Caco-2 (cell line): ENCODE data around the gene BLOC1S1. TPM values are rescaled to one million over a fixed set of nuclear protein-coding genes. Genes with fewer than 3 reads are reported as not detected.

Source experiments
- BruUV-seq: library from RNA; stranded (reverse); fragments of 400-500 nt; replicated peaks from 2 replicates; lab custom pipeline; 2021; lab: Mats Ljungman, UMichigan
- CTCF ChIA-PET: fragments of 300-600 bp; sonication (Branson Sonifier 250); formaldehyde crosslinking; loops from one replicate; lab custom pipeline; 2022; ENCODE audit warnings: antibody characterized with exemption; lab: Charles Lee
- POLR2A ChIA-PET: fragments of 300-600 bp; sonication (Branson Sonifier 250); formaldehyde crosslinking; loops from one replicate; lab custom pipeline; 2022; ENCODE audit warnings: antibody characterized with exemption; lab: Charles Lee
- DNase-seq, 2 experiments: peaks; one replicate each; pipeline versions ENCODE4 v3.0.0 to v3.0.0-alpha.2; 2020 to 2022
- H3K27me3 ChIP-seq: replicated peaks from 2 replicates; pipeline ENCODE4 v1.6.0; 2011; ENCODE audit warnings: low read length; ENCODE audit not compliant: control insufficient read depth, insufficient read depth
- H3K36me3 ChIP-seq: 2 replicates; pipeline ENCODE4 v1.5.1; 2011; ENCODE audit warnings: low read length; ENCODE audit not compliant: control insufficient read depth, insufficient read depth
- H3K4me1 ChIP-seq: fragments of 250-450 bp; sonication (Bioruptor Pico); 2 replicates; pipeline ENCODE4 v1.5.1; 2020; ENCODE audit warnings: mild to moderate bottlenecking
- H3K4me3 ChIP-seq: 2 replicates; pipeline ENCODE4 v1.5.1; 2011; ENCODE audit warnings: low read depth, mild to moderate bottlenecking, control low read depth, low read length
- H3K9me3 ChIP-seq: fragments of 250-450 bp; sonication (Bioruptor Pico); 2 replicates; pipeline ENCODE4 v1.5.1; 2020; ENCODE audit warnings: mild to moderate bottlenecking, moderate library complexity
- H3K27ac Mint-ChIP-seq: one replicate; pipeline ENCODE4 v1.8.0; 2022; ENCODE audit warnings: mixed read lengths; ENCODE audit not compliant: unreplicated experiment
- H3K27me3 Mint-ChIP-seq: one replicate; pipeline ENCODE4 v1.8.0; 2022; ENCODE audit warnings: mixed read lengths; ENCODE audit not compliant: insufficient read depth, unreplicated experiment
- H3K36me3 Mint-ChIP-seq: one replicate; pipeline ENCODE4 v1.8.0; 2022; ENCODE audit warnings: mild to moderate bottlenecking, mixed read lengths; ENCODE audit not compliant: insufficient read depth, unreplicated experiment
- H3K4me1 Mint-ChIP-seq: one replicate; pipeline ENCODE4 v1.8.0; 2022; ENCODE audit warnings: low read depth, mixed read lengths; ENCODE audit not compliant: unreplicated experiment
- H3K4me3 Mint-ChIP-seq: one replicate; pipeline ENCODE4 v1.8.0; 2022; ENCODE audit warnings: mild to moderate bottlenecking, moderate library complexity, mixed read lengths; ENCODE audit not compliant: unreplicated experiment
- H3K9me3 Mint-ChIP-seq: one replicate; pipeline ENCODE4 v1.8.0; 2022; ENCODE audit warnings: mixed read lengths; ENCODE audit not compliant: unreplicated experiment
- intact Hi-C: fragments of 100-400 bp; cut with micrococcal nuclease; formaldehyde crosslinking; loops from one replicate; pipeline ENCODE4 v1.10.0; 2022; ENCODE audit not compliant: unreplicated experiment
- total RNA-seq: library from RNA; stranded (reverse); gene quantifications from 2 replicates; pipeline ENCODE4 v1.2.3, GENCODE V29; 2022
- TF ChIP-seq, protein P1 (sequence below), 2 experiments: fragments of 200-600 bp in 1 of 2; IDR thresholded peaks; 1 replicate in 1 of 2; 2 replicates in 1 of 2; pipeline versions ENCODE4 v1.5.1 to v1.8.0; 2011 to 2022; ENCODE audit warnings: antibody characterized with exemption in 1 of 2, control low read depth in 1 of 2, inconsistent platforms in 1 of 2, low read depth in 1 of 2, low read length in 1 of 2, mild to moderate bottlenecking in 1 of 2, moderate library complexity in 1 of 2; ENCODE audit not compliant: insufficient read depth in 1 of 2, severe bottlenecking in 1 of 2, unreplicated experiment in 1 of 2

BLOC1S1 gene
- total RNA-seq, 1 experiment from 2014 or later, result 73.7 TPM

DNA sequence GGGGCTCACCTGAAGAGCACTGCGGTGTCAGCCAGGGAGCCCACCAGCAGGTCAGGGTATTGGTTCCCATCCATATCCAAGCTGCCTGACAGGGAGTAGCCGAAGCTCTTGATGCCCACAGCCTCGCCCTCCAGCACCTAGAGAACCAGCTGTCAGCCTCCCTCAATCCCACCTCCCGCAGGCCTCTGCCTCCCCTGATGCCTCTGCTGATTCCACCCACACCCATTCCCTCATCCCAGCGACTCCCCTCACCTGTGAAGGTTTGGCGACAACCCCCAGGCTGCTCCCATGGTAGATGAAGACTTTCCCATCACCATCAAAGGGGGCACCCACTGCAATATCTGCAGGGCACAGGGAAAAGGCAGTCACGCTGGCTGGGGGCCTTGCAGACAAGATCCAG is 18.2 kb upstream of the BLOC1S1 start:
- Histone ChIP-seq H3K4me1 (no peaks in the 10 kb centered on the region), H3K27me3 (no peaks in the 10 kb centered on the region), H3K36me3 (no peaks in the 10 kb centered on the region), H3K9me3 (no peaks in the 10 kb centered on the region), H3K4me3 (no peak overlapping the region)
- Mint-ChIP-seq H3K4me3 (no peak overlapping the region), H3K27me3 (no peaks in the 10 kb centered on the region), H3K36me3 (no peaks in the 10 kb centered on the region), H3K27ac (no peak overlapping the region), H3K4me1 (peaks cover 10% of the 10 kb centered on the region), H3K9me3 (no peaks in the 10 kb centered on the region)
- TF ChIP-seq, protein P1, sequence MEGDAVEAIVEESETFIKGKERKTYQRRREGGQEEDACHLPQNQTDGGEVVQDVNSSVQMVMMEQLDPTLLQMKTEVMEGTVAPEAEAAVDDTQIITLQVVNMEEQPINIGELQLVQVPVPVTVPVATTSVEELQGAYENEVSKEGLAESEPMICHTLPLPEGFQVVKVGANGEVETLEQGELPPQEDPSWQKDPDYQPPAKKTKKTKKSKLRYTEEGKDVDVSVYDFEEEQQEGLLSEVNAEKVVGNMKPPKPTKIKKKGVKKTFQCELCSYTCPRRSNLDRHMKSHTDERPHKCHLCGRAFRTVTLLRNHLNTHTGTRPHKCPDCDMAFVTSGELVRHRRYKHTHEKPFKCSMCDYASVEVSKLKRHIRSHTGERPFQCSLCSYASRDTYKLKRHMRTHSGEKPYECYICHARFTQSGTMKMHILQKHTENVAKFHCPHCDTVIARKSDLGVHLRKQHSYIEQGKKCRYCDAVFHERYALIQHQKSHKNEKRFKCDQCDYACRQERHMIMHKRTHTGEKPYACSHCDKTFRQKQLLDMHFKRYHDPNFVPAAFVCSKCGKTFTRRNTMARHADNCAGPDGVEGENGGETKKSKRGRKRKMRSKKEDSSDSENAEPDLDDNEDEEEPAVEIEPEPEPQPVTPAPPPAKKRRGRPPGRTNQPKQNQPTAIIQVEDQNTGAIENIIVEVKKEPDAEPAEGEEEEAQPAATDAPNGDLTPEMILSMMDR (IDR thresholded peaks at IDR 0.05; ENCODE audit: insufficient read depth in 1 of 2, low read depth in 1 of 2, low read length in 1 of 2, severe bottlenecking in 1 of 2, unreplicated experiment in 1 of 2), result no peak
- intact Hi-C loops, result no loop called here
- no peak for DNase-seq
- CTCF ChIA-PET, result no interaction called here
- BruUV-seq, result no TSS peak
- POLR2A ChIA-PET, result no interaction called here

DNA sequence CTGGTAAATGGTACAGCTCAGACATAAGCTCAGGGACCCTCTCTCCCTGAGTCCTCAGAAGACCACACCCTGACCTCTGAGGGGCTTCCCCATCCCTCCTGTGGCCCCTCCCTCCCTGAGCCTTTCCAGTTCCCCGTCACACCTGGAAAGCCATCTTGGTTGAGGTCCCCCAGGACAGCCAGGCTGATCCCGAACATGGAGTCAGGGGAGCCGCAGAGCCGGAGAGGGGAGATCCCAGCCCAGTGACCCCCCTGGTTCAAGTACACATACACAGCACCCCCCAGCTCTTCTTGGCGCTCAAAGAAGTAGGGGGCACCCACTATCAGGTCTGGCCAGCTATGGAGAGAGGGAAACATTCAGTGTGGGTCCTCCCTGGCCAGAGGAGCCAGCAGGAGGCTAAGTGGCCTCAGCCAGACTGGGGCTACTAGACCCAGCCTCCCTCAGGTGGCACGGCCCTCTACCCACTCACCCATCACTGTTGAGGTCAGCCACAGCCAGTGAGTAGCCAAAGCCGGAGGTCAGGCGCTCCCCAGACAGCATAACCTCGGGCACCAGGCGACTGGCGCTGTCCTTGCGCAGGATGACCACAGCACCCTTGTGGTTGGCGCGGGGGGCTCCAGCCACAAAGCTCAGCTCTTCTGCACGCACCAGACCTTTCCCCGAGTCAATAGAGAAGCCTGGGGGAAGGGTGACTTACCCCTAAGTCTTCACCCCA is 17.4 kb upstream of the BLOC1S1 start:
- Histone ChIP-seq H3K9me3 (no peaks in the 10 kb centered on the region), H3K4me3 (no peak overlapping the region), H3K36me3 (no peaks in the 10 kb centered on the region), H3K4me1 (no peaks in the 10 kb centered on the region; the same call in none of the 2 replicates), H3K27me3 (no peaks in the 10 kb centered on the region)
- Mint-ChIP-seq H3K27me3 (no peaks in the 10 kb centered on the region), H3K9me3 (no peaks in the 10 kb centered on the region), H3K36me3 (no peaks in the 10 kb centered on the region), H3K27ac (no peak overlapping the region), H3K4me3 (no peak overlapping the region), H3K4me1 (peaks cover 10% of the 10 kb centered on the region)
- POLR2A ChIA-PET, result no interaction called here
- DNase-seq, result no peak
- intact Hi-C loops, result no loop called here
- CTCF ChIA-PET, result interaction anchor here (1.5 kb wide), 1 partner anchor 17 kb away, joined by 7 read pairs; a partner anchor contains a TSS
- BruUV-seq, result no TSS peak
- TF ChIP-seq, protein P1 (IDR thresholded peaks at IDR 0.05; ENCODE audit: insufficient read depth in 1 of 2, low read depth in 1 of 2, low read length in 1 of 2, severe bottlenecking in 1 of 2, unreplicated experiment in 1 of 2), result no peak

DNA sequence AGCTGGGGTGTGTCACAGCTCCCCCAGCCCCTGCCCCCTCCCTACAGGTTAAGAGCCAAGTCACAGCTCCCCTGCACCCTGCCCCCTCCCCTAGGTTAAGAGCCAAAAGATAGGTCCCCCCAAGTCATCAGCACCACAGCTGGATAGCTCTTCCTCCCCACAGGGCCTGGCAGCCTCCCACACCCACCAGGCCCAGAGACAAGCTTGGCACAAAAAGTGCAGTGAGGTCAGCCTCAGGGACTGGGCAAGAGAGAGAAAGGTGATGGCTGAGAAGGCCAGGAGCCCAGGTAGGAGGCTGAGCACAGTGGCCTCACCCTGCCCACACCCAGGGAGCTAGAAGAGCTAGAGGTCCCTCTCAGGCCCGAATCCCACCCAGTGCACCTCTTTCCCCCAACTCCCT is 16.9 kb upstream of the BLOC1S1 start:
- no peaks in the 10 kb centered on the region for H3K9me3 Mint-ChIP-seq
- peaks cover 3% of the 10 kb centered on the region for H3K4me1 ChIP-seq
- H3K27ac Mint-ChIP-seq, result no peak overlapping the region
- no peaks in the 10 kb centered on the region for H3K9me3 ChIP-seq
- TF ChIP-seq, protein P1 (IDR thresholded peaks at IDR 0.05; ENCODE audit: insufficient read depth in 1 of 2, low read depth in 1 of 2, low read length in 1 of 2, severe bottlenecking in 1 of 2, unreplicated experiment in 1 of 2), result no peak
- intact Hi-C loops, result no loop called here
- no peak overlapping the region for H3K4me3 Mint-ChIP-seq
- no peaks in the 10 kb centered on the region for H3K36me3 ChIP-seq
- BruUV-seq, result no TSS peak
- no peak overlapping the region for H3K4me3 ChIP-seq
- peaks cover 11% of the 10 kb centered on the region for H3K4me1 Mint-ChIP-seq
- H3K27me3 Mint-ChIP-seq, result no peaks in the 10 kb centered on the region
- H3K27me3 ChIP-seq, result no peaks in the 10 kb centered on the region
- ChIA-PET POLR2A (no interaction called here), CTCF (interaction anchor here (0.6 to 1.5 kb wide), 2 partner anchors 10 to 17 kb away, joined by 3 to 7 read pairs; a partner anchor contains a TSS)
- H3K36me3 Mint-ChIP-seq, result no peaks in the 10 kb centered on the region
- no peak for DNase-seq
